Trophoblast cell (in vitro differentiated cells and primary cell): ENCODE results near the gene TCP11.

Experiments used
- DNase-seq, 2 donors: peaks; one replicate each; pipeline ENCODE4 v3.0.0-alpha.2; 2016
- H2AFZ ChIP-seq: 2 replicates; pipeline ENCODE4 v1.6.1; 2013; ENCODE audit warnings: low read length, moderate library complexity, mild to moderate bottlenecking; ENCODE audit not compliant: insufficient read depth, poor library complexity
- H2AK5ac ChIP-seq: 2 replicates; pipeline ENCODE4 v1.6.1; 2013; ENCODE audit warnings: mild to moderate bottlenecking, low read length
- H2BK120ac ChIP-seq: 2 replicates; pipeline ENCODE4 v1.6.1; 2013; ENCODE audit warnings: low read length, mild to moderate bottlenecking, moderate library complexity; ENCODE audit not compliant: insufficient read depth, poor library complexity
- H2BK12ac ChIP-seq: 2 replicates; pipeline ENCODE4 v1.6.1; 2013; ENCODE audit warnings: mild to moderate bottlenecking, low read length, moderate library complexity
- H2BK5ac ChIP-seq: 2 replicates; pipeline ENCODE4 v1.6.1; 2013; ENCODE audit warnings: low read length, low read depth, moderate library complexity, mild to moderate bottlenecking; ENCODE audit not compliant: poor library complexity
- H3K14ac ChIP-seq: 2 replicates; pipeline ENCODE4 v1.6.1; 2013; ENCODE audit warnings: mild to moderate bottlenecking, low read length
- H3K18ac ChIP-seq: 2 replicates; pipeline ENCODE4 v1.6.1; 2013; ENCODE audit warnings: mild to moderate bottlenecking, low read length
- H3K23ac ChIP-seq: 2 replicates; pipeline ENCODE4 v1.6.1; 2013; ENCODE audit warnings: low read length
- H3K27ac ChIP-seq: 2 replicates; pipeline ENCODE4 v1.5.1; 2013; ENCODE audit warnings: low read depth, mild to moderate bottlenecking, inconsistent platforms, low read length, moderate library complexity
- H3K27me3 ChIP-seq: 2 replicates; pipeline ENCODE4 v1.6.1; 2013; ENCODE audit warnings: inconsistent platforms, mild to moderate bottlenecking, low read length, moderate library complexity; ENCODE audit not compliant: insufficient read depth
- H3K36me3 ChIP-seq, 2 experiments: 1 replicate in 1 of 2; 2 replicates in 1 of 2; pipeline ENCODE4 v1.6.1; 2013; ENCODE audit warnings: low read length in 2 of 2, mild to moderate bottlenecking in 2 of 2, moderate library complexity in 1 of 2; ENCODE audit not compliant: insufficient read depth in 2 of 2, control insufficient read depth in 1 of 2
- H3K4ac ChIP-seq: 2 replicates; pipeline ENCODE4 v1.6.1; 2013; ENCODE audit warnings: low read depth, mild to moderate bottlenecking, low read length, moderate library complexity
- H3K4me1 ChIP-seq, 2 experiments: 1 replicate in 1 of 2; 2 replicates in 1 of 2; pipeline ENCODE4 v1.6.1; 2013; ENCODE audit warnings: low read length in 2 of 2, mild to moderate bottlenecking in 2 of 2, moderate library complexity in 1 of 2; ENCODE audit not compliant: insufficient read depth in 2 of 2, control insufficient read depth in 1 of 2
- H3K4me2 ChIP-seq: 2 replicates; pipeline ENCODE4 v1.6.1; 2013; ENCODE audit warnings: inconsistent platforms, mild to moderate bottlenecking, low read length, moderate library complexity
- H3K4me3 ChIP-seq: 2 replicates; pipeline ENCODE4 v1.5.1; 2013; ENCODE audit warnings: mild to moderate bottlenecking, low read depth, low read length, inconsistent platforms
- H3K79me1 ChIP-seq: one replicate; pipeline ENCODE4 v1.6.1; 2013; ENCODE audit warnings: low read length
- H3K79me2 ChIP-seq: 2 replicates; pipeline ENCODE4 v1.6.1; 2013; ENCODE audit warnings: low read length, mild to moderate bottlenecking; ENCODE audit not compliant: control insufficient read depth, insufficient read depth, poor library complexity
- H3K9ac ChIP-seq: 2 replicates; pipeline ENCODE4 v1.6.1; 2013; ENCODE audit warnings: mild to moderate bottlenecking, low read length
- H3K9me3 ChIP-seq: 2 replicates; pipeline ENCODE4 v1.6.1; 2013; ENCODE audit warnings: low read depth, mild to moderate bottlenecking, control low read depth, inconsistent platforms, low read length; ENCODE audit not compliant: insufficient read depth
- H4K12ac ChIP-seq: 2 replicates; pipeline ENCODE4 v1.6.1; 2013; ENCODE audit warnings: low read depth, mild to moderate bottlenecking, low read length, moderate library complexity
- H4K8ac ChIP-seq: 2 replicates; pipeline ENCODE4 v1.6.1; 2013; ENCODE audit warnings: low read depth, mild to moderate bottlenecking, low read length, moderate library complexity
- H4K91ac ChIP-seq: one replicate; pipeline ENCODE4 v1.6.1; 2013; ENCODE audit warnings: low read depth, mild to moderate bottlenecking, low read length, moderate library complexity
- WGBS: extraction: QIAGEN DNeasy Blood & Tissue Kit; methylation state at CpG from one replicate; pipeline ENCODE4 v1.1.7; 2013; ENCODE audit warnings: missing lambda C conversion rate; ENCODE audit not compliant: insufficient read length, insufficient coverage; ENCODE audit errors: extremely low coverage; 5-methylcytosine and 5-hydroxymethylcytosine counted together

The TCP11 gene

GRCh38 chr6:35078896-35079295 lies 62.2 kb downstream of the TCP11 start:
- Histone ChIP-seq H3K9ac (no peak overlapping the region), H4K8ac (no peak overlapping the region), H3K9me3 (peaks cover 8% of the 10 kb centered on the region), H3K4me3 (no peak overlapping the region), H2AK5ac (no peak overlapping the region), H3K79me1 (no peaks in the 10 kb centered on the region), H3K14ac (no peak overlapping the region), H3K36me3 (peaks cover 92 to 94% of the 10 kb centered on the region in 2 experiments), H2BK12ac (no peak overlapping the region), H3K27ac (no peak overlapping the region), H4K12ac (no peak overlapping the region), H3K27me3 (no peaks in the 10 kb centered on the region), H3K18ac (no peak overlapping the region), H3K4me2 (no peak overlapping the region), H2AFZ (no peak overlapping the region), H3K79me2 (no peaks in the 10 kb centered on the region), H4K91ac (no peak overlapping the region), H2BK5ac (no peak overlapping the region), H3K4ac (no peak overlapping the region), H3K4me1 (no peaks in the 10 kb centered on the region), H3K23ac (no peak overlapping the region), H2BK120ac (no peak overlapping the region)
- DNase-seq: no peak
- no CpG with 5 or more reads among the region's 11 CpGs for WGBS

DNA sequence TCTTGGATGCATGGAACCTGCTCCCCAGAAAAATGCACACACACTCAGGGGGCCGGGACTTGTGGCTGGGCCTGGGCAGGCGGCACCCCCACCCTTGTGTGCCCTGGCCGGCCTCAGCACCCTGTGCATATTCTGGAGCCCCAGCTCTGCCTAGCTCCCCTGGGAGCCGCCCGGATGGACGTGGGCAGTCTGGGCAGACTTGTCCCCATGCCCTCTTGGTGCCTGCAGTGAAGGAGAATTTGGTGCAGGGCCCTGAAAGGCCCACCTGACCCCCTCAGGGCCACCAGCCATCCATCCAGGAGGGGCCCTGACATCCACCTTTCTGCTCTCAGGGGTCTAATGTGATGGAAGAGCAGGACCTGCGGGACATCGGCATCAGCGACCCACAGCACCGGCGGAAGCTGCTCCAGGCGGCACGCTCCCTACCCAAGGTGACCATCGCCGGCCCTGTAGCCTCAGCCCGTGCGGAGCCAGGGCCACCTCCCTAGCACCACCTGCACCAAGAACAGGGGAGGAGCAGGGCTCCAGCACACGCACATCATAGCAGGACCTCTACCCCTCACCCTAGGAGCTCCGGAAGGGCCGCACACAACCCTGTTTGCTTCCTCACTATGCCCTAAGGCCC lies 62.8 kb downstream of the TCP11 start:
- Histone ChIP-seq H2BK120ac (no peak overlapping the region), H2BK5ac (no peak overlapping the region), H4K12ac (no peak overlapping the region), H3K9me3 (peaks cover 6% of the 10 kb centered on the region), H2BK12ac (no peak overlapping the region), H2AFZ (no peak overlapping the region), H3K79me2 (no peaks in the 10 kb centered on the region), H3K4me1 (peaks cover 0 to 3% of the 10 kb centered on the region in 2 experiments), H2AK5ac (no peak overlapping the region), H3K4me3 (no peak overlapping the region), H3K27ac (no peak overlapping the region), H3K36me3 (peaks cover 91 to 92% of the 10 kb centered on the region in 2 experiments), H3K9ac (no peak overlapping the region), H3K23ac (no peak overlapping the region), H4K91ac (no peak overlapping the region), H3K4me2 (no peak overlapping the region), H3K14ac (no peak overlapping the region), H4K8ac (no peak overlapping the region), H3K18ac (peak overlapping the region; percentile 57), H3K79me1 (peaks cover under 1% of the 10 kb centered on the region), H3K4ac (no peak overlapping the region), H3K27me3 (no peaks in the 10 kb centered on the region)
- WGBS: no CpG with 5 or more reads among the region's 20 CpGs
- no peak for DNase-seq

- Histone ChIP-seq H4K91ac (no peak overlapping the region), H3K23ac (no peak overlapping the region), H3K4me1 (peaks cover 0 to 8% of the 10 kb centered on the region in 2 experiments), H3K18ac (no peak overlapping the region), H3K36me3 (peaks cover 91 to 92% of the 10 kb centered on the region in 2 experiments), H3K4me3 (no peak overlapping the region), H4K12ac (no peak overlapping the region), H3K79me1 (peaks cover 3% of the 10 kb centered on the region), H2BK120ac (no peak overlapping the region), H2AK5ac (no peak overlapping the region), H3K14ac (no peak overlapping the region), H3K9ac (no peak overlapping the region), H3K9me3 (peaks cover 6% of the 10 kb centered on the region), H3K79me2 (no peaks in the 10 kb centered on the region), H4K8ac (no peak overlapping the region), H3K27me3 (no peaks in the 10 kb centered on the region), H3K27ac (no peak overlapping the region), H2AFZ (no peak overlapping the region), H2BK5ac (no peak overlapping the region), H3K4me2 (no peak overlapping the region), H3K4ac (no peak overlapping the region), H2BK12ac (no peak overlapping the region)
- DNase-seq: no peak
- whole genome bisulfite sequencing: no CpG with 5 or more reads among the region's 11 CpGs
These were observed 63.4 kb downstream of the TCP11 start for GRCh38 chr6:35077713-35078105.

GRCh38 chr6:35076997-35077712 lies 64.0 kb downstream of the TCP11 start:
- H4K8ac ChIP-seq: no peak overlapping the region
- no peak overlapping the region for H3K4ac ChIP-seq
- no peak overlapping the region for H3K9ac ChIP-seq
- H3K9me3 ChIP-seq: peaks cover 6% of the 10 kb centered on the region
- no peak overlapping the region for H3K23ac ChIP-seq
- H3K79me1 ChIP-seq: peaks cover 4% of the 10 kb centered on the region
- H3K18ac ChIP-seq: no peak overlapping the region
- H2BK12ac ChIP-seq: no peak overlapping the region
- no peak overlapping the region for H2BK120ac ChIP-seq
- no peak overlapping the region for H4K91ac ChIP-seq
- DNase-seq: no peak
- no peak overlapping the region for H3K27ac ChIP-seq
- H2AFZ ChIP-seq: no peak overlapping the region
- no peak overlapping the region for H4K12ac ChIP-seq
- H3K27me3 ChIP-seq: no peaks in the 10 kb centered on the region
- H3K4me3 ChIP-seq: no peak overlapping the region
- peaks cover 0 to 10% of the 10 kb centered on the region in 2 experiments for H3K4me1 ChIP-seq
- no peak overlapping the region for H3K14ac ChIP-seq
- no peak overlapping the region for H2AK5ac ChIP-seq
- peaks cover 91 to 92% of the 10 kb centered on the region in 2 experiments for H3K36me3 ChIP-seq
- no peak overlapping the region for H3K4me2 ChIP-seq
- no peak overlapping the region for H2BK5ac ChIP-seq
- H3K79me2 ChIP-seq: no peaks in the 10 kb centered on the region
- no CpG with 5 or more reads among the region's 17 CpGs for WGBS
